ENCODE results near the gene IFNL4. TPM values are rescaled to one million over a fixed set of nuclear protein-coding genes. Genes with fewer than 3 reads are reported as not detected.

Gene IFNL4
- total RNA-seq, 1 experiment from 2014 or later: not detected

DNA sequence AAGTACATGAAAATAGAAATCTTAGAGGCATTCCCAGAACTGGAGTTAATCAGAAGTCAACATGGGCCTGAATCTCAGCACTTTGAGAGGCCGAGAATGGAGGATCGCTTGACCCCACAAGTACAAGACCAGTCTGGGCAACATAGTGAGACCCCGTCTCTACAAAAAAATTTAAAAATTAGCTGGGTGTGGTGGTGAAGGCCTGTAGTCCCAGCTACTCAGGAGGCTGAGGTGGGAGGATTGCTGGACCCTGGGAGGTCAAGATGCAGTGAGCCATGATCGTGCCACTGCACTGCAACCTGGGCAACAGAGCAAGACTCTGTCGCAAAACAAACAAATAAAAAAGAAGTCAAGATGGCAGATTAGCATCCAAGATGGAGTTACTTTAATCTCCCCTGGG is 28.1 kb upstream of the IFNL4 start:
- Histone ChIP-seq H2AFZ (ENCODE audit: low read length) (no peak overlapping the region), H3K56ac (ENCODE audit: insufficient read length, low read depth, low read length) (no peak overlapping the region), H4K20me1 (ENCODE audit: control insufficient read depth, insufficient read depth, insufficient read length) (no peaks in the 10 kb centered on the region), H2AK5ac (ENCODE audit: insufficient read length, low read length) (no peak overlapping the region), H4K8ac (replicated peaks; ENCODE audit: insufficient read length, low read depth, low read length) (no peak overlapping the region), H2BK120ac (ENCODE audit: low read depth, low read length, poor library complexity, severe bottlenecking) (no peak overlapping the region), H2BK15ac (ENCODE audit: low read depth, low read length) (no peak overlapping the region), H2BK12ac (ENCODE audit: insufficient read length, low read depth, low read length) (no peak overlapping the region), H3K9me3 (ENCODE audit: control insufficient read depth, low read depth, low read length) (no peaks in the 10 kb centered on the region), H3K14ac (ENCODE audit: insufficient read depth, low read length) (no peak overlapping the region), H3K23me2 (ENCODE audit: insufficient read length, low read depth, low read length, poor library complexity, severe bottlenecking) (no peaks in the 10 kb centered on the region), H4K91ac (ENCODE audit: insufficient read length, low read depth, low read length) (no peak overlapping the region), H3K18ac (ENCODE audit: insufficient read length, low read depth, low read length) (no peak overlapping the region), H4K5ac (ENCODE audit: insufficient read length, low read depth, low read length) (no peak overlapping the region), H3K4me2 (ENCODE audit: insufficient read depth, insufficient read length, low read length) (no peak overlapping the region), H3K27ac (ENCODE audit: insufficient read length, low read depth, low read length) (no peak overlapping the region), H3K27me3 (ENCODE audit: insufficient read depth, low read length) (no peaks in the 10 kb centered on the region), H3K79me2 (ENCODE audit: insufficient read depth, low read length) (no peaks in the 10 kb centered on the region), H3K79me1 (ENCODE audit: insufficient read depth, low read depth, low read length, poor library complexity, severe bottlenecking) (no peaks in the 10 kb centered on the region), H3K4me1 (ENCODE audit: insufficient read depth, low read length) (no peaks in the 10 kb centered on the region), H2BK5ac (ENCODE audit: insufficient read length, low read length) (no peak overlapping the region), H3K4ac (ENCODE audit: low read depth, low read length) (no peak overlapping the region), H3T11ph (ENCODE audit: low read length) (no peak overlapping the region), H3K9ac (ENCODE audit: extremely low read depth, insufficient read length, low read length) (no peak overlapping the region), H2BK20ac (ENCODE audit: low read depth, low read length, poor library complexity, severe bottlenecking) (no peak overlapping the region), H3K23ac (ENCODE audit: insufficient read length, low read depth, low read length) (no peak overlapping the region)
- peaks cover 0 to 4% of the 10 kb centered on the region in 2 experiments; a peak in 2 of 4 replicates for H3K4me1 Mint-ChIP-seq
- TF ChIP-seq, protein P1, sequence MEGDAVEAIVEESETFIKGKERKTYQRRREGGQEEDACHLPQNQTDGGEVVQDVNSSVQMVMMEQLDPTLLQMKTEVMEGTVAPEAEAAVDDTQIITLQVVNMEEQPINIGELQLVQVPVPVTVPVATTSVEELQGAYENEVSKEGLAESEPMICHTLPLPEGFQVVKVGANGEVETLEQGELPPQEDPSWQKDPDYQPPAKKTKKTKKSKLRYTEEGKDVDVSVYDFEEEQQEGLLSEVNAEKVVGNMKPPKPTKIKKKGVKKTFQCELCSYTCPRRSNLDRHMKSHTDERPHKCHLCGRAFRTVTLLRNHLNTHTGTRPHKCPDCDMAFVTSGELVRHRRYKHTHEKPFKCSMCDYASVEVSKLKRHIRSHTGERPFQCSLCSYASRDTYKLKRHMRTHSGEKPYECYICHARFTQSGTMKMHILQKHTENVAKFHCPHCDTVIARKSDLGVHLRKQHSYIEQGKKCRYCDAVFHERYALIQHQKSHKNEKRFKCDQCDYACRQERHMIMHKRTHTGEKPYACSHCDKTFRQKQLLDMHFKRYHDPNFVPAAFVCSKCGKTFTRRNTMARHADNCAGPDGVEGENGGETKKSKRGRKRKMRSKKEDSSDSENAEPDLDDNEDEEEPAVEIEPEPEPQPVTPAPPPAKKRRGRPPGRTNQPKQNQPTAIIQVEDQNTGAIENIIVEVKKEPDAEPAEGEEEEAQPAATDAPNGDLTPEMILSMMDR (conservative IDR thresholded peaks at IDR 0.05): no peak
- H3K27ac Mint-ChIP-seq: no peak overlapping the region
- no CpG with 5 or more reads among the region's 5 CpGs for WGBS (ENCODE audit: extremely low coverage, insufficient read length, low lambda C conversion rate)
- no peaks in the 10 kb centered on the region for H3K36me3 Mint-ChIP-seq (ENCODE audit: insufficient read depth in 1 of 3, low read depth in 3 of 3)
- H3K9me3 Mint-ChIP-seq: no peaks in the 10 kb centered on the region
- no peak for DNase-seq
- H3K27me3 Mint-ChIP-seq (ENCODE audit: low read depth): peaks cover 67% of the 10 kb centered on the region
- H3K4me3 Mint-ChIP-seq: no peak overlapping the region
